HG02763 (cell line): Measurements from ENCODE around the gene FILIP1L.

ENCODE experiments used
- ATAC-seq: cut with Tn5 transposase; IDR thresholded peaks from one replicate; pipeline ENCODE4 v1.9.1; 2021; ENCODE audit warnings: mild to moderate bottlenecking, moderate library complexity; ENCODE audit not compliant: unreplicated experiment

The FILIP1L gene

GRCh38 chr3:100045696-100046095 lies 68.6 kb downstream of the FILIP1L start:
- ATAC-seq, result no peak

GRCh38 chr3:100044369-100044768 lies 69.9 kb downstream of the FILIP1L start:
- ATAC-seq, result peak; percentile 81

- no peak for ATAC-seq
Observed at GRCh38 chr3:100043271-100043670, 71.0 kb downstream of the FILIP1L start.

- ATAC-seq, result no peak
Observed at GRCh38 chr3:100042166-100042981, 71.9 kb downstream of the FILIP1L start.

GRCh38 chr3:100041328-100041749 lies 73.0 kb downstream of the FILIP1L start:
- no peak for ATAC-seq

- no peak for ATAC-seq
Observed at GRCh38 chr3:100040451-100041225, 73.7 kb downstream of the FILIP1L start.

GRCh38 chr3:100039075-100039474 lies 75.2 kb downstream of the FILIP1L start:
- ATAC-seq, result no peak

- ATAC-seq, result no peak
Observed at GRCh38 chr3:100033903-100034471, 80.3 kb downstream of the FILIP1L start.

GRCh38 chr3:100033184-100033583 lies 81.1 kb downstream of the FILIP1L start:
- ATAC-seq, result no peak

- no peak for ATAC-seq
Observed at GRCh38 chr3:100032243-100032642, 82.1 kb downstream of the FILIP1L start.

GRCh38 chr3:100030914-100031425 lies 83.3 kb downstream of the FILIP1L start:
- no peak for ATAC-seq

GRCh38 chr3:100030346-100030745 lies 84.0 kb downstream of the FILIP1L start:
- no peak for ATAC-seq

GRCh38 chr3:100029689-100030088 lies 84.6 kb downstream of the FILIP1L start:
- no peak for ATAC-seq

GRCh38 chr3:100029052-100029451 lies 85.2 kb downstream of the FILIP1L start:
- no peak for ATAC-seq

GRCh38 chr3:100027321-100027720 lies 87.0 kb downstream of the FILIP1L start:
- ATAC-seq, result no peak

- ATAC-seq, result no peak
Observed at GRCh38 chr3:100024520-100025303, 89.6 kb downstream of the FILIP1L start.

GRCh38 chr3:100023595-100023994 lies 90.7 kb downstream of the FILIP1L start:
- ATAC-seq, result no peak

GRCh38 chr3:100023150-100023549 lies 91.2 kb downstream of the FILIP1L start:
- no peak for ATAC-seq

- ATAC-seq, result no peak
Observed at GRCh38 chr3:100022506-100022905, 91.8 kb downstream of the FILIP1L start.

- no peak for ATAC-seq
Observed at GRCh38 chr3:100020876-100021644, 93.2 kb downstream of the FILIP1L start.
